H1 (cell line): ENCODE data around the gene MEN1. TPM values are rescaled to one million over a fixed set of nuclear protein-coding genes. Genes with fewer than 3 reads are reported as not detected.

ENCODE experiments used
- POLR2AphosphoS5 ChIP-seq: IDR thresholded peaks from 2 replicates; pipeline ENCODE4 v1.6.1; 2011; ENCODE audit warnings: low read depth, low read length
- polyA plus RNA-seq, 7 experiments: library from polyadenylated mRNA; depleted of rRNA in 3 of 7; stranded (reverse) in 5 of 7; unstranded in 2 of 7; fragments of >200 nt in 5 of 7; fragments of 200-250 nt in 2 of 7; gene quantifications; 1 replicate in 5 of 7; 2 replicates in 1 of 7; 4 replicates in 1 of 7; pipeline versions ENCODE4 v1.2.1 to v1.2.3, GENCODE V29; 2011 to 2013; ENCODE audit warnings: missing spikeins in 2 of 7, mixed read lengths in 2 of 7
- total RNA-seq: library from RNA; stranded (reverse); fragmentation: NEBNext Ultra II Directional; extraction: Animal tissue kit (Norgen Biotek cat#: 25700); gene quantifications from 2 replicates; pipeline ENCODE4 v1.2.1, GENCODE V29; 2021
- TF ChIP-seq, protein P1 (sequence below): IDR thresholded peaks from 2 replicates; pipeline ENCODE4 v1.6.1; 2012; ENCODE audit warnings: low read length, inconsistent platforms

The MEN1 gene
- total and polyA plus RNA-seq, 2 of the 8 experiments (the other 6 are each of a cell fraction or from before 2014, with no cell fraction given), result 47.2 to 56.3 TPM

DNA sequence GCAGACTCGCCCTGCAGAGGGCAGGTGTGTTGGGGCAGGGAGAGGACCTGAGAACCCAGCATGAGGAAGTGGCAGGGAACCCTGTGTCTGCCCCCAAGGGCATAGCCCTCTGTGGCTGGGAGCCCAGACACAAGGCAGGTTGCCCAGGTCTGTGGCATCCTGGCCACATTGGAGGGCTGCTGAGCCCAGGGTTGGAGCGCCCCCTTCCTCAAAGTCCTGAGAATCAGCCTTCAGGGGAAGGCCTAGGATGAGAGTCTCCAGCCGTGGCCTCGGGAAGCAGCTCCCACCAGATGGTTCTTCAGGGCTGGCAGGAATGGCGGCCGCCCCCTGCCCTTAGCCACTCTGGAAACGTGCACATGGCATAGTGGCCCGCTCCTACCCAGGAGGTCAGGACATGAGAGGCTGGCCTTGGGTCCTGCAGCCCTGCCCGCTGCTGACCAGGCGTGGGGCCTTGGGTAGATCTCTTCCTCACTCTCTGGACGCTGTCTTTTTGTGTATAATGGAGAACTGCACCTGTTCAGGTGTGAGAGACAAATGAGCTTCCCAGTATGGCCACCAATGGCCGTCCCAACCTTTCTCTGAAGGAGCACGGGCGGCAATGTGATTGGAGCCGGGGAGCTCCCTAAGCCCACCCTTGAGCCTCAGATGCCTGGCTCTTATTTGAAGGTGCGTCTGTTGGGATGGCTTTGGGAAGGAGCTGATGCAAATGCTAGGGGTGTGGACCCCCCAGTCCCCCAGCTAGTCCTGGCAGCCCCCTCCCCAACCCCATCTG is 38.7 kb upstream of the MEN1 start (continued):
- TF ChIP-seq, protein P1, sequence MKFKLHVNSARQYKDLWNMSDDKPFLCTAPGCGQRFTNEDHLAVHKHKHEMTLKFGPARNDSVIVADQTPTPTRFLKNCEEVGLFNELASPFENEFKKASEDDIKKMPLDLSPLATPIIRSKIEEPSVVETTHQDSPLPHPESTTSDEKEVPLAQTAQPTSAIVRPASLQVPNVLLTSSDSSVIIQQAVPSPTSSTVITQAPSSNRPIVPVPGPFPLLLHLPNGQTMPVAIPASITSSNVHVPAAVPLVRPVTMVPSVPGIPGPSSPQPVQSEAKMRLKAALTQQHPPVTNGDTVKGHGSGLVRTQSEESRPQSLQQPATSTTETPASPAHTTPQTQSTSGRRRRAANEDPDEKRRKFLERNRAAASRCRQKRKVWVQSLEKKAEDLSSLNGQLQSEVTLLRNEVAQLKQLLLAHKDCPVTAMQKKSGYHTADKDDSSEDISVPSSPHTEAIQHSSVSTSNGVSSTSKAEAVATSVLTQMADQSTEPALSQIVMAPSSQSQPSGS, result no peak
- TF ChIP-seq POLR2AphosphoS5, result no peak
